Measurements from ENCODE around the gene CD44. TPM values are rescaled to one million over a fixed set of nuclear protein-coding genes. Genes with fewer than 3 reads are reported as not detected.

The CD44 gene
- polyA plus RNA-seq, 1 of the 3 experiments (the other 2 are of a cell fraction): 457 TPM

GRCh38 chr11:35233518-35233917 lies 94.5 kb downstream of the CD44 start:
- Histone ChIP-seq H2AFZ (ENCODE audit: low read depth) (no peak overlapping the region), H3K27ac (ENCODE audit: low read depth in 2 of 2, low read length in 1 of 2) (no peak overlapping the region), H4K20me1 (ENCODE audit: insufficient read depth) (no peaks in the 10 kb centered on the region), H3K4me3 (ENCODE audit: low read depth in 2 of 2, low read length in 1 of 2) (no peak overlapping the region), H3K27me3 (ENCODE audit: insufficient read depth) (no peaks in the 10 kb centered on the region), H3K36me3 (replicated peaks in 1 of 2; ENCODE audit: control insufficient read depth in 1 of 2, insufficient read depth in 2 of 2, low read length in 1 of 2) (peaks cover 24 to 39% of the 10 kb centered on the region in 2 experiments), H3K9me3 (no peaks in the 10 kb centered on the region), H3K9ac (no peak overlapping the region), H3F3A (replicated peaks; ENCODE audit: insufficient read depth) (peaks cover 66% of the 10 kb centered on the region), H3K4me1 (ENCODE audit: control insufficient read depth in 1 of 2, insufficient read depth in 2 of 2, low read depth in 1 of 2, low read length in 1 of 2) (peaks cover 0 to 2% of the 10 kb centered on the region in 2 experiments; a peak in 1 of 4 replicates), H3K9me2 (no peaks in the 10 kb centered on the region), H3K4me2 (no peak overlapping the region), H3K79me2 (ENCODE audit: insufficient read depth) (no peaks in the 10 kb centered on the region)
- TF ChIP-seq USF1 (IDR thresholded peaks at IDR 0.05; ENCODE audit: borderline replicate concordance, low read depth) (no peak), JUND (IDR thresholded peaks at IDR 0.05) (0 out of 2 replicates have a peak, but pooled peaks have one; percentile 9), TCF12 (IDR thresholded peaks at IDR 0.05) (no peak)
- TF ChIP-seq, protein P1, sequence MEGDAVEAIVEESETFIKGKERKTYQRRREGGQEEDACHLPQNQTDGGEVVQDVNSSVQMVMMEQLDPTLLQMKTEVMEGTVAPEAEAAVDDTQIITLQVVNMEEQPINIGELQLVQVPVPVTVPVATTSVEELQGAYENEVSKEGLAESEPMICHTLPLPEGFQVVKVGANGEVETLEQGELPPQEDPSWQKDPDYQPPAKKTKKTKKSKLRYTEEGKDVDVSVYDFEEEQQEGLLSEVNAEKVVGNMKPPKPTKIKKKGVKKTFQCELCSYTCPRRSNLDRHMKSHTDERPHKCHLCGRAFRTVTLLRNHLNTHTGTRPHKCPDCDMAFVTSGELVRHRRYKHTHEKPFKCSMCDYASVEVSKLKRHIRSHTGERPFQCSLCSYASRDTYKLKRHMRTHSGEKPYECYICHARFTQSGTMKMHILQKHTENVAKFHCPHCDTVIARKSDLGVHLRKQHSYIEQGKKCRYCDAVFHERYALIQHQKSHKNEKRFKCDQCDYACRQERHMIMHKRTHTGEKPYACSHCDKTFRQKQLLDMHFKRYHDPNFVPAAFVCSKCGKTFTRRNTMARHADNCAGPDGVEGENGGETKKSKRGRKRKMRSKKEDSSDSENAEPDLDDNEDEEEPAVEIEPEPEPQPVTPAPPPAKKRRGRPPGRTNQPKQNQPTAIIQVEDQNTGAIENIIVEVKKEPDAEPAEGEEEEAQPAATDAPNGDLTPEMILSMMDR (IDR thresholded peaks at IDR 0.05): no peak
- ChIA-PET POLR2A (no interaction called here), CTCF (interaction anchor here (0.8 to 1.2 kb wide), 3 partner anchors 10 to 307 kb away, joined by 3 to 4 read pairs (median 3); no protein-coding TSS in a partner anchor)
- WGBS (ENCODE audit: low lambda C conversion rate): 93% methylated on average over 1 of the region's 1 CpG
- no peak for DNase-seq

- Histone ChIP-seq H3K4me2 (no peak overlapping the region), H4K20me1 (ENCODE audit: insufficient read depth) (no peaks in the 10 kb centered on the region), H3K79me2 (ENCODE audit: insufficient read depth) (no peaks in the 10 kb centered on the region), H3K36me3 (replicated peaks in 1 of 2; ENCODE audit: control insufficient read depth in 1 of 2, insufficient read depth in 2 of 2, low read length in 1 of 2) (peaks cover 14 to 28% of the 10 kb centered on the region in 2 experiments), H3K9me3 (no peaks in the 10 kb centered on the region), H2AFZ (ENCODE audit: low read depth) (no peak overlapping the region), H3K4me3 (ENCODE audit: low read depth in 2 of 2, low read length in 1 of 2) (no peak overlapping the region), H3K27me3 (ENCODE audit: insufficient read depth) (no peaks in the 10 kb centered on the region), H3K4me1 (ENCODE audit: control insufficient read depth in 1 of 2, insufficient read depth in 2 of 2, low read depth in 1 of 2, low read length in 1 of 2) (peaks cover 0 to 2% of the 10 kb centered on the region in 2 experiments; a peak in 1 of 4 replicates), H3F3A (replicated peaks; ENCODE audit: insufficient read depth) (peaks cover 57% of the 10 kb centered on the region), H3K27ac (ENCODE audit: low read depth in 2 of 2, low read length in 1 of 2) (no peak overlapping the region), H3K9me2 (no peaks in the 10 kb centered on the region), H3K9ac (no peak overlapping the region)
- 94% methylated on average over 2 of the region's 3 CpGs for WGBS (ENCODE audit: low lambda C conversion rate)
- ChIA-PET POLR2A (no interaction called here), CTCF (interaction anchor here (0.9 to 3.6 kb wide), 3 partner anchors 10 to 237 kb away, joined by 3 to 18 read pairs (median 9); no protein-coding TSS in a partner anchor)
- no peak for DNase-seq
- TF ChIP-seq MEF2A (IDR thresholded peaks at IDR 0.05; ENCODE audit: borderline replicate concordance, low read depth): no peak
Observed at GRCh38 chr11:35234460-35235156, 95.6 kb downstream of the CD44 start.

DNA sequence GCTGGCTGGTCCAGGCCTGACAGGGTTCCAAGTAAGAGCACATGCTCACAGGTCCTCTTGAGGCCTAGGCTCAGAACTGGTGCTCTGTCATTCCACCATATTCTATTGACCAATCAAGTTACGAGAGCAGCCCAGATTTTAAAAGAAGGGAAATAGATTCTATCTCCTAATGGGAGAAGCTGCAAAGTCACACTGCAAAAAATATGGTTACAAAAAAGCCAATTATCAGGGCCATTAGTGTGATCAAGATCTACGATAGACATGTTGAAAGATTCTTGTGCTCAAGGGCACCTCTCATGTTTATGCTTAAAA lies 96.1 kb downstream of the CD44 start:
- Histone ChIP-seq H3K4me2 (no peak overlapping the region), H3K9ac (no peak overlapping the region), H3K79me2 (ENCODE audit: insufficient read depth) (no peaks in the 10 kb centered on the region), H3K36me3 (replicated peaks in 1 of 2; ENCODE audit: control insufficient read depth in 1 of 2, insufficient read depth in 2 of 2, low read length in 1 of 2) (peaks cover 11 to 23% of the 10 kb centered on the region in 2 experiments), H3K4me1 (ENCODE audit: control insufficient read depth in 1 of 2, insufficient read depth in 2 of 2, low read depth in 1 of 2, low read length in 1 of 2) (peaks cover 0 to 2% of the 10 kb centered on the region in 2 experiments; a peak in 1 of 4 replicates), H3K27me3 (ENCODE audit: insufficient read depth) (no peaks in the 10 kb centered on the region), H3F3A (replicated peaks; ENCODE audit: insufficient read depth) (peaks cover 52% of the 10 kb centered on the region), H3K9me2 (no peaks in the 10 kb centered on the region), H2AFZ (ENCODE audit: low read depth) (no peak overlapping the region), H3K4me3 (ENCODE audit: low read depth in 2 of 2, low read length in 1 of 2) (no peak overlapping the region), H3K9me3 (no peaks in the 10 kb centered on the region), H4K20me1 (ENCODE audit: insufficient read depth) (no peaks in the 10 kb centered on the region), H3K27ac (ENCODE audit: low read depth in 2 of 2, low read length in 1 of 2) (no peak overlapping the region)
- TF ChIP-seq EZH2phosphoT487 (IDR thresholded peaks at IDR 0.05; ENCODE audit: borderline replicate concordance, low read depth): no peak
- TF ChIP-seq, protein P2, sequence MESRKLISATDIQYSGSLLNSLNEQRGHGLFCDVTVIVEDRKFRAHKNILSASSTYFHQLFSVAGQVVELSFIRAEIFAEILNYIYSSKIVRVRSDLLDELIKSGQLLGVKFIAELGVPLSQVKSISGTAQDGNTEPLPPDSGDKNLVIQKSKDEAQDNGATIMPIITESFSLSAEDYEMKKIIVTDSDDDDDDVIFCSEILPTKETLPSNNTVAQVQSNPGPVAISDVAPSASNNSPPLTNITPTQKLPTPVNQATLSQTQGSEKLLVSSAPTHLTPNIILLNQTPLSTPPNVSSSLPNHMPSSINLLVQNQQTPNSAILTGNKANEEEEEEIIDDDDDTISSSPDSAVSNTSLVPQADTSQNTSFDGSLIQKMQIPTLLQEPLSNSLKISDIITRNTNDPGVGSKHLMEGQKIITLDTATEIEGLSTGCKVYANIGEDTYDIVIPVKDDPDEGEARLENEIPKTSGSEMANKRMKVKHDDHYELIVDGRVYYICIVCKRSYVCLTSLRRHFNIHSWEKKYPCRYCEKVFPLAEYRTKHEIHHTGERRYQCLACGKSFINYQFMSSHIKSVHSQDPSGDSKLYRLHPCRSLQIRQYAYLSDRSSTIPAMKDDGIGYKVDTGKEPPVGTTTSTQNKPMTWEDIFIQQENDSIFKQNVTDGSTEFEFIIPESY (IDR thresholded peaks at IDR 0.05; ENCODE audit: borderline replicate concordance, low read depth): no peak
- TF ChIP-seq MXI1 (IDR thresholded peaks at IDR 0.05; ENCODE audit: low read depth, low read length): no peak
- TF ChIP-seq POLR2AphosphoS5 (IDR thresholded peaks at IDR 0.05; ENCODE audit: low read depth, low read length): no peak
- TF ChIP-seq YY1 (IDR thresholded peaks at IDR 0.05; ENCODE audit: low read depth): no peak
- no peak for TF ChIP-seq SMC3 (IDR thresholded peaks at IDR 0.05; ENCODE audit: low read depth, low read length)
- TF ChIP-seq JUND (IDR thresholded peaks at IDR 0.05): no peak
- TF ChIP-seq EP300 (IDR thresholded peaks at IDR 0.05; ENCODE audit: borderline replicate concordance in 1 of 2, low read depth in 1 of 2, low read length in 1 of 2): no peak
- ChIA-PET CTCF (interaction anchor here (1.0 to 3.6 kb wide), 4 partner anchors 9 to 309 kb away, joined by 4 to 18 read pairs (median 8); no protein-coding TSS in a partner anchor), POLR2A (no interaction called here)
- no peak for DNase-seq
- 96% methylated on average over 2 of the region's 2 CpGs for WGBS (ENCODE audit: low lambda C conversion rate)
